Measurements from ENCODE around the gene HMOX1.

DNA sequence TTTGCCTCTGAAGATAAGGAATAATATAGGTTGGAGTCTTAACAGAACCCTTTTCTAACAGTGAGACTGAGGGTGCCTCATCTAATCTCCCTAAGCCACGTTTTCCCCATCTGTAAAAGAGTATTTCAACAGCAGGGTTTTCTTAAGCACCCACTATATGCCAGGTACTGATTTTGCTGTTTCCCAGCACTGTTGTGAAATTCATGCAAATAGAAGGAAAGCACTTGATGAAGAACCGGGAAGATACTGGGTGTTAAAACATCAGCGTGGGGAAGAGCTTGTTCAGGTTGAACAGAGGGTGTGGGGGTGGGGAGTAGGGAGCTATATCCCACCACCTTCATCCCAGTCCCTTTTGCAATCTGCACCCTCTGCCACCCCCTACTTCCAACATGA, 2.8 kb downstream of the HMOX1 start:
- no peak for TF ChIP-seq EZH2phosphoT487 (IDR thresholded peaks at IDR 0.05; ENCODE audit: low read length)
- TF ChIP-seq, protein P1, sequence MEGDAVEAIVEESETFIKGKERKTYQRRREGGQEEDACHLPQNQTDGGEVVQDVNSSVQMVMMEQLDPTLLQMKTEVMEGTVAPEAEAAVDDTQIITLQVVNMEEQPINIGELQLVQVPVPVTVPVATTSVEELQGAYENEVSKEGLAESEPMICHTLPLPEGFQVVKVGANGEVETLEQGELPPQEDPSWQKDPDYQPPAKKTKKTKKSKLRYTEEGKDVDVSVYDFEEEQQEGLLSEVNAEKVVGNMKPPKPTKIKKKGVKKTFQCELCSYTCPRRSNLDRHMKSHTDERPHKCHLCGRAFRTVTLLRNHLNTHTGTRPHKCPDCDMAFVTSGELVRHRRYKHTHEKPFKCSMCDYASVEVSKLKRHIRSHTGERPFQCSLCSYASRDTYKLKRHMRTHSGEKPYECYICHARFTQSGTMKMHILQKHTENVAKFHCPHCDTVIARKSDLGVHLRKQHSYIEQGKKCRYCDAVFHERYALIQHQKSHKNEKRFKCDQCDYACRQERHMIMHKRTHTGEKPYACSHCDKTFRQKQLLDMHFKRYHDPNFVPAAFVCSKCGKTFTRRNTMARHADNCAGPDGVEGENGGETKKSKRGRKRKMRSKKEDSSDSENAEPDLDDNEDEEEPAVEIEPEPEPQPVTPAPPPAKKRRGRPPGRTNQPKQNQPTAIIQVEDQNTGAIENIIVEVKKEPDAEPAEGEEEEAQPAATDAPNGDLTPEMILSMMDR (IDR thresholded peaks at IDR 0.05; ENCODE audit: low read length), result no peak

Measured in MM.1S (cell line).